Stimulated activated CD8-positive, alpha-beta memory T cell treated with anti-CD3 and anti-CD28 coated beads, Interleukin-2, amount 100 ng/mL, for 48 hours (primary cell): ENCODE results near the gene PCDH18.

Experiments used
- DNase-seq, 2 donors: peaks; one replicate each; pipeline ENCODE4 v3.0.0-alpha.2; 2020; ENCODE audit warnings: low read depth in 2 of 2

PCDH18 gene

GRCh38 chr4:137471461-137471860, 60.8 kb downstream of the PCDH18 start:
- DNase-seq = no peak

DNA sequence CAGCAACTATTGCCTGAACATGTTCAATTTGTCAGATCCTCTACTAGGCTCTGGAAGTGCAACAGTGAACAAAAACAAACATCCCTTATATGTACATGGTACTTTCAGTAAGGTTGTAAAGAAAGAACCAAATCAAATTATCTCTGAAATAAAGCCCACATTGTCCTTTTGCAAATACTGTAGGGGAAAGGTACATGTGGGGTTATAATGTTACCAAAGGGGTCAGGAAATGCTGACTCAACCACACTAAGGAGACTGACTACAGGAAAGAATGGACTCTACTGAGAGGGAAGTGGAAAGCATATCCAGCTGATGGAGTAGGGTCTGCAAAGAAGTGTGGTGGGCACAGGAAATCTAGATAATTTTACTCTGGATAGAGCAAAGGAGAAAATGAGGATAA, 61.5 kb downstream of the PCDH18 start:
- no peak for DNase-seq
